Fibroblast of lung (primary cell): ENCODE results near the gene PSAT1. TPM values are rescaled to one million over a fixed set of nuclear protein-coding genes. Genes with fewer than 3 reads are reported as not detected.

Experiments used
- DNase-seq, 2 donors: peaks; one replicate each; pipeline versions ENCODE4 v3.0.0 to v3.0.0-alpha.2; 2010; ENCODE audit warnings: low read depth in 2 of 2
- H2AFZ ChIP-seq: 2 replicates; pipeline ENCODE4 v1.5.1; 2012; ENCODE audit warnings: low read length, control low read depth, inconsistent platforms
- H3K27ac ChIP-seq: 2 replicates; pipeline ENCODE4 v1.5.1; 2011; ENCODE audit warnings: low read length, control low read depth; ENCODE audit not compliant: insufficient read depth
- H3K27me3 ChIP-seq: 2 replicates; pipeline ENCODE4 v1.5.1; 2011; ENCODE audit warnings: mild to moderate bottlenecking, low read length; ENCODE audit not compliant: control insufficient read depth, insufficient read depth
- H3K36me3 ChIP-seq: 2 replicates; pipeline ENCODE4 v1.5.1; 2011; ENCODE audit warnings: low read length; ENCODE audit not compliant: control insufficient read depth, insufficient read depth
- H3K4me1 ChIP-seq: 2 replicates; pipeline ENCODE4 v1.5.1; 2011; ENCODE audit warnings: low read length; ENCODE audit not compliant: control insufficient read depth, insufficient read depth; ENCODE audit errors: extremely low read depth
- H3K4me2 ChIP-seq: 2 replicates; pipeline ENCODE4 v1.5.1; 2011; ENCODE audit warnings: low read length, control low read depth; ENCODE audit not compliant: insufficient read depth; ENCODE audit errors: extremely low read depth
- H3K4me3 ChIP-seq, 4 experiments: fragments of 200-600 bp in 1 of 4; sonication (generic) in 1 of 4; replicated peaks in 1 of 4; 2 replicates each; pipeline ENCODE4 v1.5.1; 2011 to 2016; ENCODE audit warnings: low read length in 4 of 4, low read depth in 3 of 4, mild to moderate bottlenecking in 3 of 4, control low read depth in 2 of 4, inconsistent platforms in 1 of 4, mixed read lengths in 1 of 4; ENCODE audit not compliant: insufficient read depth in 1 of 4; ENCODE audit errors: control extremely low read depth in 1 of 4
- H3K79me2 ChIP-seq: 2 replicates; pipeline ENCODE4 v1.5.1; 2012; ENCODE audit warnings: mild to moderate bottlenecking, low read length, inconsistent platforms; ENCODE audit not compliant: control insufficient read depth, insufficient read depth
- H3K9ac ChIP-seq: 2 replicates; pipeline ENCODE4 v1.5.1; 2011; ENCODE audit warnings: mild to moderate bottlenecking, low read length, control low read depth; ENCODE audit not compliant: insufficient read depth
- H3K9me3 ChIP-seq: 2 replicates; pipeline ENCODE4 v1.5.1; 2012; ENCODE audit warnings: low read depth, low read length; ENCODE audit not compliant: control insufficient read depth, insufficient read depth
- H4K20me1 ChIP-seq: 2 replicates; pipeline ENCODE4 v1.5.1; 2011; ENCODE audit warnings: low read length; ENCODE audit not compliant: control insufficient read depth, insufficient read depth; ENCODE audit errors: extremely low read depth
- EZH2 ChIP-seq: IDR thresholded peaks from 2 replicates; pipeline ENCODE4 v1.5.1; 2012; ENCODE audit warnings: low read length, control low read depth, mild to moderate bottlenecking; ENCODE audit errors: missing control alignments
- polyA plus RNA-seq, 2 donors: library from polyadenylated mRNA; depleted of rRNA in 1 of 2; stranded (reverse) in 1 of 2; unstranded in 1 of 2; fragments of >200 nt; gene quantifications; 2 replicates each; pipeline ENCODE4 v1.2.1, GENCODE V29; 2011 to 2012; ENCODE audit warnings: missing spikeins in 1 of 2
- total RNA-seq: library from RNA; depleted of rRNA; stranded (reverse); fragments of >200 nt; gene quantifications from 2 replicates; pipeline ENCODE4 v1.2.1, GENCODE V29; 2014
- TF ChIP-seq, protein P1 (sequence below), 2 donors: IDR thresholded peaks in 1 of 2; conservative IDR thresholded peaks in 1 of 2; 1 replicate in 1 of 2; 2 replicates in 1 of 2; pipeline ENCODE4 v1.5.1; 2011 to 2012; ENCODE audit warnings: low read length in 2 of 2, control low read depth in 1 of 2, inconsistent platforms in 1 of 2, low read depth in 1 of 2, mild to moderate bottlenecking in 1 of 2

Gene PSAT1
- total and polyA plus RNA-seq, 2 donors (not counting 1 experiment from before 2014, with no cell fraction given) = 74.6 to 115 TPM

GRCh38 chr9:78292716-78293497, 4.0 kb upstream of the PSAT1 start:
- Histone ChIP-seq H3K36me3 (no peaks in the 10 kb centered on the region), H3K27ac (no peak overlapping the region), H4K20me1 (no peaks in the 10 kb centered on the region), H3K79me2 (no peaks in the 10 kb centered on the region), H3K9me3 (no peaks in the 10 kb centered on the region), H3K9ac (no peak overlapping the region), H3K4me2 (no peak overlapping the region), H2AFZ (no peak overlapping the region), H3K27me3 (no peaks in the 10 kb centered on the region), H3K4me3 (no peak overlapping the region), H3K4me1 (no peaks in the 10 kb centered on the region)
- TF ChIP-seq, protein P1, sequence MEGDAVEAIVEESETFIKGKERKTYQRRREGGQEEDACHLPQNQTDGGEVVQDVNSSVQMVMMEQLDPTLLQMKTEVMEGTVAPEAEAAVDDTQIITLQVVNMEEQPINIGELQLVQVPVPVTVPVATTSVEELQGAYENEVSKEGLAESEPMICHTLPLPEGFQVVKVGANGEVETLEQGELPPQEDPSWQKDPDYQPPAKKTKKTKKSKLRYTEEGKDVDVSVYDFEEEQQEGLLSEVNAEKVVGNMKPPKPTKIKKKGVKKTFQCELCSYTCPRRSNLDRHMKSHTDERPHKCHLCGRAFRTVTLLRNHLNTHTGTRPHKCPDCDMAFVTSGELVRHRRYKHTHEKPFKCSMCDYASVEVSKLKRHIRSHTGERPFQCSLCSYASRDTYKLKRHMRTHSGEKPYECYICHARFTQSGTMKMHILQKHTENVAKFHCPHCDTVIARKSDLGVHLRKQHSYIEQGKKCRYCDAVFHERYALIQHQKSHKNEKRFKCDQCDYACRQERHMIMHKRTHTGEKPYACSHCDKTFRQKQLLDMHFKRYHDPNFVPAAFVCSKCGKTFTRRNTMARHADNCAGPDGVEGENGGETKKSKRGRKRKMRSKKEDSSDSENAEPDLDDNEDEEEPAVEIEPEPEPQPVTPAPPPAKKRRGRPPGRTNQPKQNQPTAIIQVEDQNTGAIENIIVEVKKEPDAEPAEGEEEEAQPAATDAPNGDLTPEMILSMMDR (conservative IDR thresholded peaks at IDR 0.05 in 1 of 2, IDR thresholded peaks at IDR 0.05 in 1 of 2; ENCODE audit: low read depth in 1 of 2, low read length in 2 of 2) = no peak
- TF ChIP-seq EZH2 = no peak
- no peak for DNase-seq

- no peak for TF ChIP-seq EZH2
- TF ChIP-seq, protein P1 (conservative IDR thresholded peaks at IDR 0.05 in 1 of 2, IDR thresholded peaks at IDR 0.05 in 1 of 2; ENCODE audit: low read depth in 1 of 2, low read length in 2 of 2) = no peak
- Histone ChIP-seq H3K9me3 (no peaks in the 10 kb centered on the region), H4K20me1 (no peaks in the 10 kb centered on the region), H3K79me2 (no peaks in the 10 kb centered on the region), H3K4me3 (no peak overlapping the region), H3K4me1 (no peaks in the 10 kb centered on the region), H3K9ac (no peak overlapping the region), H3K4me2 (no peak overlapping the region), H3K36me3 (no peaks in the 10 kb centered on the region), H3K27ac (no peak overlapping the region), H2AFZ (no peak overlapping the region), H3K27me3 (no peaks in the 10 kb centered on the region)
- no peak for DNase-seq
Measured at GRCh38 chr9:78294290-78295176, 2.4 kb upstream of the PSAT1 start.

- Histone ChIP-seq H3K79me2 (no peaks in the 10 kb centered on the region), H2AFZ (no peak overlapping the region), H3K4me3 (no peak overlapping the region), H3K27ac (no peak overlapping the region), H3K9ac (no peak overlapping the region), H3K27me3 (no peaks in the 10 kb centered on the region), H3K4me2 (no peak overlapping the region), H3K36me3 (no peaks in the 10 kb centered on the region), H3K4me1 (no peaks in the 10 kb centered on the region), H4K20me1 (no peaks in the 10 kb centered on the region), H3K9me3 (no peaks in the 10 kb centered on the region)
- TF ChIP-seq EZH2 = no peak
- TF ChIP-seq, protein P1 (conservative IDR thresholded peaks at IDR 0.05 in 1 of 2, IDR thresholded peaks at IDR 0.05 in 1 of 2; ENCODE audit: low read depth in 1 of 2, low read length in 2 of 2) = no peak
- no peak for DNase-seq
Measured at GRCh38 chr9:78295177-78295575, 1.7 kb upstream of the PSAT1 start.
